ENCODE measurements around the gene HSD17B3.

GRCh38 chr9:96209407-96210271, 92.3 kb downstream of the HSD17B3 start:
- TF ChIP-seq CTCF (IDR thresholded peaks at IDR 0.05) (no peak), POLR2A (IDR thresholded peaks at IDR 0.05) (no peak)
